Astrocyte (in vitro differentiated cells and primary cell): ENCODE data around the gene LRMDA. TPM values are rescaled to one million over a fixed set of nuclear protein-coding genes. Genes with fewer than 3 reads are reported as not detected.

Source experiments
- DNase-seq: peaks from one replicate; pipeline ENCODE4 v3.0.0-alpha.2; 2010; ENCODE audit warnings: low read depth
- FAIRE-seq: peaks from 2 replicates; lab custom pipeline; 2011; peaks lifted over from hg19 to GRCh38; lab: Jason Lieb, UNC
- H2AFZ ChIP-seq: 2 replicates; pipeline ENCODE4 v1.6.0; 2012; ENCODE audit warnings: low read depth, low read length, inconsistent platforms
- H3K27ac ChIP-seq: 2 replicates; pipeline ENCODE4 v1.5.1; 2011; ENCODE audit warnings: low read depth, low read length, inconsistent platforms
- H3K27me3 ChIP-seq: 2 replicates; pipeline ENCODE4 v1.6.0; 2011; ENCODE audit warnings: low read length, inconsistent platforms; ENCODE audit not compliant: insufficient read depth
- H3K36me3 ChIP-seq: 2 replicates; pipeline ENCODE4 v1.5.1; 2011; ENCODE audit warnings: low read length, inconsistent platforms; ENCODE audit not compliant: insufficient read depth
- H3K4me1 ChIP-seq: 2 replicates; pipeline ENCODE4 v1.5.1; 2011; ENCODE audit warnings: low read length, inconsistent platforms; ENCODE audit not compliant: insufficient read depth
- H3K4me2 ChIP-seq: 2 replicates; pipeline ENCODE4 v1.6.0; 2012; ENCODE audit warnings: low read length, inconsistent platforms
- H3K4me3 ChIP-seq: 2 replicates; pipeline ENCODE4 v1.5.1; 2011; ENCODE audit warnings: low read depth, mild to moderate bottlenecking, low read length, inconsistent platforms; ENCODE audit not compliant: insufficient read depth
- H3K79me2 ChIP-seq: 2 replicates; pipeline ENCODE4 v1.6.0; 2012; ENCODE audit warnings: mild to moderate bottlenecking, low read length, inconsistent platforms; ENCODE audit not compliant: insufficient read depth
- H3K9ac ChIP-seq: 2 replicates; pipeline ENCODE4 v1.6.0; 2012; ENCODE audit warnings: mild to moderate bottlenecking, low read length, inconsistent platforms
- H3K9me3 ChIP-seq: 2 replicates; pipeline ENCODE4 v1.5.1; 2012; ENCODE audit warnings: low read depth, mild to moderate bottlenecking, low read length, inconsistent platforms; ENCODE audit not compliant: insufficient read depth
- H4K20me1 ChIP-seq: 2 replicates; pipeline ENCODE4 v1.6.0; 2012; ENCODE audit warnings: low read length, inconsistent platforms; ENCODE audit not compliant: insufficient read depth
- H3K27ac Mint-ChIP-seq: one replicate; pipeline ENCODE4 v1.8.0; 2021; ENCODE audit warnings: mild to moderate bottlenecking, mixed read lengths; ENCODE audit not compliant: unreplicated experiment
- H3K27me3 Mint-ChIP-seq: one replicate; pipeline ENCODE4 v1.8.0; 2021; ENCODE audit warnings: low read depth, mixed read lengths; ENCODE audit not compliant: unreplicated experiment
- H3K36me3 Mint-ChIP-seq: one replicate; pipeline ENCODE4 v1.8.0; 2021; ENCODE audit warnings: low read depth, mixed read lengths; ENCODE audit not compliant: unreplicated experiment
- H3K4me1 Mint-ChIP-seq: one replicate; pipeline ENCODE4 v1.8.0; 2021; ENCODE audit warnings: low read depth, mixed read lengths; ENCODE audit not compliant: unreplicated experiment
- H3K4me3 Mint-ChIP-seq: one replicate; pipeline ENCODE4 v1.8.0; 2021; ENCODE audit warnings: mild to moderate bottlenecking, moderate library complexity, mixed read lengths; ENCODE audit not compliant: unreplicated experiment
- H3K9me3 Mint-ChIP-seq: one replicate; pipeline ENCODE4 v1.8.0; 2021; ENCODE audit warnings: mild to moderate bottlenecking, mixed read lengths; ENCODE audit not compliant: unreplicated experiment
- CTCF ChIP-seq: IDR thresholded peaks from 2 replicates; pipeline ENCODE4 v1.5.1; 2011; ENCODE audit warnings: low read depth, mild to moderate bottlenecking, inconsistent platforms, low read length, moderate library complexity; ENCODE audit not compliant: insufficient read depth
- EZH2 ChIP-seq: IDR thresholded peaks from 2 replicates; pipeline ENCODE4 v1.6.1; 2012; ENCODE audit warnings: mild to moderate bottlenecking, low read length, inconsistent platforms; ENCODE audit not compliant: insufficient read depth
- total RNA-seq: library from RNA; stranded (reverse); gene quantifications from 2 replicates; pipeline ENCODE4 v1.2.1, GENCODE V29; 2021

LRMDA gene
- total RNA-seq, 1 donor from 2014 or later, result 2.7 TPM

GRCh38 chr10:75487087-75487754, 55.8 kb downstream of the LRMDA start:
- Histone ChIP-seq H2AFZ (no peak overlapping the region), H3K4me2 (no peak overlapping the region), H3K4me1 (no peaks in the 10 kb centered on the region), H3K36me3 (no peaks in the 10 kb centered on the region), H4K20me1 (no peaks in the 10 kb centered on the region), H3K79me2 (no peaks in the 10 kb centered on the region), H3K27me3 (peaks cover 5% of the 10 kb centered on the region), H3K4me3 (no peak overlapping the region), H3K9me3 (no peaks in the 10 kb centered on the region), H3K27ac (no peak overlapping the region), H3K9ac (no peak overlapping the region)
- no peak for TF ChIP-seq EZH2
- no peak for TF ChIP-seq CTCF
- no peaks in the 10 kb centered on the region for H3K9me3 Mint-ChIP-seq
- no peak overlapping the region for H3K4me3 Mint-ChIP-seq
- no peak for FAIRE-seq
- H3K36me3 Mint-ChIP-seq, result no peaks in the 10 kb centered on the region
- H3K27ac Mint-ChIP-seq, result no peak overlapping the region
- peaks cover 14% of the 10 kb centered on the region for H3K27me3 Mint-ChIP-seq
- peaks cover 5% of the 10 kb centered on the region for H3K4me1 Mint-ChIP-seq
- peak; percentile 68 for DNase-seq

DNA sequence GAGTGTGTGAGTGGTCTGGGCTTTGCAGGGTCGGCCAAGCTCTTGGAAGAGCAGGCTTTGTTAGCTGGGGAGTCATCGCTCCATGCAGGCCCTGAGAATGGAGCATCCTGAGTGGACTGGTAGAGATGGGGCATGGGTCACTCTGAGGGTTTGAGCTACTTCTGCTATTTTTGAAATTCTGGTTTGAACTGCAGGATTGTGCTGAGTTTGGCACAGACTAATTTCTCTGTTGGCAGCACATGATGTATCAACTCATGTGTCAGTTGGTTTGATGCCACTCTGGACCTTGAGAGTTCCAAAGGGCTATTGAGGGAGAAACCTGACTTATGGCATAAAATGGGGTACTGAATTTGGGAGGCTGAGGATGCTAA, 56.3 kb downstream of the LRMDA start:
- no peak overlapping the region for H3K27ac ChIP-seq
- H4K20me1 ChIP-seq, result no peaks in the 10 kb centered on the region
- no peak overlapping the region for H3K4me3 ChIP-seq
- no peak overlapping the region for H3K9ac ChIP-seq
- H3K9me3 ChIP-seq, result no peaks in the 10 kb centered on the region
- H3K79me2 ChIP-seq, result no peaks in the 10 kb centered on the region
- no peaks in the 10 kb centered on the region for H3K4me1 ChIP-seq
- H3K27ac Mint-ChIP-seq, result no peak overlapping the region
- no peaks in the 10 kb centered on the region for H3K36me3 Mint-ChIP-seq
- peaks cover 14% of the 10 kb centered on the region for H3K27me3 Mint-ChIP-seq
- no peak overlapping the region for H3K4me2 ChIP-seq
- H3K36me3 ChIP-seq, result no peaks in the 10 kb centered on the region
- H3K4me1 Mint-ChIP-seq, result peaks cover 5% of the 10 kb centered on the region
- H3K4me3 Mint-ChIP-seq, result no peak overlapping the region
- peaks cover 5% of the 10 kb centered on the region for H3K27me3 ChIP-seq
- no peak overlapping the region for H2AFZ ChIP-seq
- no peak for FAIRE-seq
- no peak for DNase-seq
- TF ChIP-seq CTCF (no peak), EZH2 (no peak)
- H3K9me3 Mint-ChIP-seq, result no peaks in the 10 kb centered on the region

GRCh38 chr10:75492173-75492925, 60.9 kb downstream of the LRMDA start:
- H3K79me2 ChIP-seq, result no peaks in the 10 kb centered on the region
- DNase-seq, result no peak
- no peaks in the 10 kb centered on the region for H3K9me3 ChIP-seq
- Mint-ChIP-seq H3K9me3 (no peaks in the 10 kb centered on the region), H3K4me1 (peaks cover 5% of the 10 kb centered on the region), H3K4me3 (no peak overlapping the region), H3K27ac (no peak overlapping the region), H3K27me3 (peaks cover 16% of the 10 kb centered on the region), H3K36me3 (no peaks in the 10 kb centered on the region)
- no peaks in the 10 kb centered on the region for H3K4me1 ChIP-seq
- TF ChIP-seq CTCF (no peak), EZH2 (no peak)
- peaks cover 9% of the 10 kb centered on the region for H3K27me3 ChIP-seq
- no peak overlapping the region for H3K4me3 ChIP-seq
- H3K36me3 ChIP-seq, result no peaks in the 10 kb centered on the region
- no peak overlapping the region for H3K4me2 ChIP-seq
- H4K20me1 ChIP-seq, result no peaks in the 10 kb centered on the region
- H2AFZ ChIP-seq, result no peak overlapping the region
- no peak overlapping the region for H3K9ac ChIP-seq
- H3K27ac ChIP-seq, result no peak overlapping the region
- FAIRE-seq, result no peak
